Left renal cortex interstitium (tissue), 4 donors: Measurements from ENCODE around the gene PRTFDC1. TPM values are rescaled to one million over a fixed set of nuclear protein-coding genes. Genes with fewer than 3 reads are reported as not detected.
"Not testable (repeated sequence)": the region's sequence is repeated elsewhere in the genome, so short reads cannot be mapped to it uniquely, and the experiment has no call there.

Experiments used
- DNase-seq, 4 donors: peaks; one replicate each; pipeline ENCODE4 v3.0.0-alpha.2; 2013; ENCODE audit warnings: low read depth in 4 of 4, low spot score in 2 of 4, missing footprints in 1 of 4
- polyA plus RNA-seq, 4 donors: library from polyadenylated mRNA; unstranded; fragments of 120-200 nt; gene quantifications; one replicate each; pipeline ENCODE4 v1.2.1, GENCODE V29; 2013; ENCODE audit not compliant: insufficient read length in 4 of 4

PRTFDC1 gene
- polyA plus RNA-seq, 4 donors = 36.5 to 49.2 (median 44.0) TPM

GRCh38 chr10:24966962-24967481 is 14.6 kb upstream of the PRTFDC1 start:
- no peak for DNase-seq

- no peak for DNase-seq
Measured at GRCh38 chr10:24965051-24965450, 12.6 kb upstream of the PRTFDC1 start.

GRCh38 chr10:24963521-24964041 is 11.2 kb upstream of the PRTFDC1 start:
- peak in 1 of 4 donors; percentile 23 for DNase-seq

- no peak for DNase-seq
Measured at GRCh38 chr10:24962995-24963394, 10.6 kb upstream of the PRTFDC1 start.

GRCh38 chr10:24961582-24961981 is 9.2 kb upstream of the PRTFDC1 start:
- no peak for DNase-seq

GRCh38 chr10:24959382-24959730 is 7.0 kb upstream of the PRTFDC1 start:
- DNase-seq = no peak

- peak; percentile 73 to 84 (median 74) for DNase-seq
Measured at GRCh38 chr10:24958721-24959381, 6.4 kb upstream of the PRTFDC1 start.

- no peak for DNase-seq
Measured at GRCh38 chr10:24958091-24958720, 5.8 kb upstream of the PRTFDC1 start.

- not testable (repeated sequence) for DNase-seq
Measured at GRCh38 chr10:24957624-24958051, 5.2 kb upstream of the PRTFDC1 start.

GRCh38 chr10:24953675-24954074 is 1.3 kb upstream of the PRTFDC1 start:
- no peak for DNase-seq

GRCh38 chr10:24952707-24953645 is 570 bp upstream of the PRTFDC1 start:
- DNase-seq = peak in 2 of 4 donors; percentile 44 to 64

- peak in 2 of 4 donors; percentile 50 to 53 for DNase-seq
Measured at GRCh38 chr10:24951201-24952142, 934 bp downstream of the PRTFDC1 start.

GRCh38 chr10:24950439-24950838 is 2.0 kb downstream of the PRTFDC1 start:
- DNase-seq = no peak

GRCh38 chr10:24949616-24950015 is 2.8 kb downstream of the PRTFDC1 start:
- no peak for DNase-seq

GRCh38 chr10:24947304-24948097 is 4.9 kb downstream of the PRTFDC1 start:
- DNase-seq = no peak

GRCh38 chr10:24944512-24945255 is 7.7 kb downstream of the PRTFDC1 start:
- no peak for DNase-seq

- no peak for DNase-seq
Measured at GRCh38 chr10:24938525-24938924, 13.9 kb downstream of the PRTFDC1 start.

- DNase-seq = no peak
Measured at GRCh38 chr10:24938076-24938475, 14.3 kb downstream of the PRTFDC1 start.
